Neutrophil (primary cell): ENCODE data around the gene TMEFF2.

Experiments
- H3K27ac ChIP-seq: fragments of 200-600 bp; sonication (generic); 2 replicates; pipeline ENCODE4 v1.5.1; 2016; ENCODE audit warnings: mild to moderate bottlenecking, moderate library complexity
- H3K27me3 ChIP-seq: fragments of 200-600 bp; sonication (generic); 2 replicates; pipeline ENCODE4 v1.6.0; 2016; ENCODE audit warnings: mild to moderate bottlenecking
- H3K36me3 ChIP-seq: fragments of 200-600 bp; sonication (generic); 2 replicates; pipeline ENCODE4 v1.5.1; 2017
- H3K4me1 ChIP-seq, 2 experiments: fragments of 200-600 bp in 1 of 2; sonication (generic) in 1 of 2; 1 replicate in 1 of 2; 2 replicates in 1 of 2; pipeline versions ENCODE4 v1.5.1 to v1.6.1; 2013 to 2016; ENCODE audit warnings: low read depth in 1 of 2, low read length in 1 of 2, mild to moderate bottlenecking in 1 of 2, moderate library complexity in 1 of 2; ENCODE audit not compliant: control insufficient read depth in 1 of 2, insufficient read depth in 1 of 2
- H3K4me3 ChIP-seq, 2 experiments: fragments of 200-600 bp in 1 of 2; sonication (generic) in 1 of 2; 1 replicate in 1 of 2; 2 replicates in 1 of 2; pipeline ENCODE4 v1.5.1; 2013 to 2016; ENCODE audit warnings: low read depth in 1 of 2, low read length in 1 of 2, mild to moderate bottlenecking in 1 of 2, moderate library complexity in 1 of 2
- H3K9me3 ChIP-seq: fragments of 200-600 bp; sonication (generic); 2 replicates; pipeline ENCODE4 v1.5.1; 2016
- TF ChIP-seq, protein P1 (sequence below): fragments of 200-600 bp; sonication (generic); IDR thresholded peaks from 2 replicates; pipeline ENCODE4 v1.5.1; 2016; ENCODE audit warnings: antibody characterized with exemption

The TMEFF2 gene

DNA sequence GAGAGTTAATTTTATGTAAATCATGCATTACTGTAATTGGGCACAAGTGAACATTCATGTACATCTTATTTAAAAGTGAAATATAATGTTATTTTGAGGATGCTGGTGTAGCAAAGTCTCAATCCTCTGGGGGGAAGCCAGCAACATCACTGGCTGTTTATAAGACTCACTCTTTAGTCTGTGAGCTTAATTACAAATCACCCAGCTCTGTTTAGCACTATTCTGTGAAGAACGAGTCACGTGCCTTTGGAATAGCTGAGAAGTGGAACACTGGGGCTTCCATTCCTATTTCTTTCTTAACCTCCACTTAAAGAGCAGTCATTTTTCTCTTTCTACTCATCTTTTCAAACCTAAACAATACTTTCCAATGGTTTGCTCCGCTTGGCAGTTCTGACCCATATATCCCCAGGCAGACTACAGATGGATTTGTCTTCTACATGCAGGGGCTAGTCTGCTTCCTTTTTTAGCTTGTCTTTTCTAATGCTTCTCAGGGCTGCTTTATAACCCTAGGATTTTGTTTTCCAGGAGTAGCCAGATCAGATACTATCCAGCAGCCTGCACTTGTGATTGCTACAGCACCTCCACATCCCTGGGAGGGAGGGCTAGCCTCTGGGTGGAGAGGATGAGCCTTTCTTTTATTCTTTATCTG is 252.5 kb downstream of the TMEFF2 start:
- no peaks in the 10 kb centered on the region for H3K9me3 ChIP-seq
- peaks cover 0 to 6% of the 10 kb centered on the region in 2 experiments for H3K4me1 ChIP-seq
- H3K4me3 ChIP-seq, result no peak overlapping the region
- no peaks in the 10 kb centered on the region for H3K36me3 ChIP-seq
- TF ChIP-seq, protein P1, sequence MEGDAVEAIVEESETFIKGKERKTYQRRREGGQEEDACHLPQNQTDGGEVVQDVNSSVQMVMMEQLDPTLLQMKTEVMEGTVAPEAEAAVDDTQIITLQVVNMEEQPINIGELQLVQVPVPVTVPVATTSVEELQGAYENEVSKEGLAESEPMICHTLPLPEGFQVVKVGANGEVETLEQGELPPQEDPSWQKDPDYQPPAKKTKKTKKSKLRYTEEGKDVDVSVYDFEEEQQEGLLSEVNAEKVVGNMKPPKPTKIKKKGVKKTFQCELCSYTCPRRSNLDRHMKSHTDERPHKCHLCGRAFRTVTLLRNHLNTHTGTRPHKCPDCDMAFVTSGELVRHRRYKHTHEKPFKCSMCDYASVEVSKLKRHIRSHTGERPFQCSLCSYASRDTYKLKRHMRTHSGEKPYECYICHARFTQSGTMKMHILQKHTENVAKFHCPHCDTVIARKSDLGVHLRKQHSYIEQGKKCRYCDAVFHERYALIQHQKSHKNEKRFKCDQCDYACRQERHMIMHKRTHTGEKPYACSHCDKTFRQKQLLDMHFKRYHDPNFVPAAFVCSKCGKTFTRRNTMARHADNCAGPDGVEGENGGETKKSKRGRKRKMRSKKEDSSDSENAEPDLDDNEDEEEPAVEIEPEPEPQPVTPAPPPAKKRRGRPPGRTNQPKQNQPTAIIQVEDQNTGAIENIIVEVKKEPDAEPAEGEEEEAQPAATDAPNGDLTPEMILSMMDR, result no peak
- H3K27me3 ChIP-seq, result no peaks in the 10 kb centered on the region
- H3K27ac ChIP-seq, result no peak overlapping the region

DNA sequence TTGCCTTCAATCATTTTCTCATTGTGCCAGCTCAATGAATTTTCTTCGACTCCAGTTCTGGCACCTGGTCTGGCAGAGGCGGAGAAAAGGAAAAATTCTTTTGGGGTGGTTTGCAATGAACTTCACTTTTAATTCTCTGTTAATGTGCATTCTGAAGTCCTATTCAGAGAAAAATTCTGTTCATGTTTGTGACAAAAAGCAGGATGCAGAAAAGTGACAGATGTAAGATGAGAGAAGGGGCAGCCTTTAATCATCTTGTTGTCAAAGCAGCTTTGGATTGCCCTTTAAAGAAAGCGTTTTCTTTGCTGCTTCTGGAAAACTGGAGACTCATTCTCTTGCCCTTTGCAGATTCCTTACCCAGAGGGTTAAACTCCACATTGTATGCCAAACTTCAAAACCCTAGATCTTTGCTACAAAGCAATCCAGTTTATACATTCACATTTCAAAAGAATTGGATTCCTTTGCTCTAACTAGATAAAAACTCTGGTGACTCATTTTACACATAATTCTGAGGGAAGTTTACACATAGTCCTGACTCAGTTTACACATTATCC is 253.3 kb downstream of the TMEFF2 start:
- Histone ChIP-seq H3K27me3 (no peaks in the 10 kb centered on the region), H3K4me3 (no peak overlapping the region), H3K4me1 (peaks cover 0 to under 1% of the 10 kb centered on the region in 2 experiments), H3K27ac (no peak overlapping the region), H3K9me3 (no peaks in the 10 kb centered on the region), H3K36me3 (no peaks in the 10 kb centered on the region)
- TF ChIP-seq, protein P1, result no peak

DNA sequence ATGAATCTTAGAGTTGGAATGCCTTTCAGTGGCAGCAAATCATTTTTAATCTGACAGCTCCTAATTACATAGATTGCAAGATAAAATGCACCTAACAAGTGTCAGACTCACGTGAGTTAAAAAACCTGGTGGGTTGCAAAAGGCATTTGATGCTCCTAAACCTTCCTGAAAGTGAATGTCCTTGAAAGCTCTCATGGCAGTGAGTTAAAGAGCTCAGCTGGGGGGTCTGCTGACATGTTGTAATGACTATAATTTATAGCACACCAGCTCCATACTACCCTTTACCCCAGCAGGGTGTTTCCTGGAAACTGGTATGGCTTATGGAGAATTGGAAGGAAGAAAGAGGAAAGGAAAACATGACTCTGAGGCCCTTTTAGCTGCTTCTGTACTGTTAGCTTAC is 256.0 kb downstream of the TMEFF2 start:
- TF ChIP-seq, protein P1, result no peak
- Histone ChIP-seq H3K27me3 (no peaks in the 10 kb centered on the region), H3K4me3 (no peak overlapping the region), H3K27ac (no peak overlapping the region), H3K9me3 (no peaks in the 10 kb centered on the region), H3K36me3 (no peaks in the 10 kb centered on the region), H3K4me1 (no peaks in the 10 kb centered on the region)

DNA sequence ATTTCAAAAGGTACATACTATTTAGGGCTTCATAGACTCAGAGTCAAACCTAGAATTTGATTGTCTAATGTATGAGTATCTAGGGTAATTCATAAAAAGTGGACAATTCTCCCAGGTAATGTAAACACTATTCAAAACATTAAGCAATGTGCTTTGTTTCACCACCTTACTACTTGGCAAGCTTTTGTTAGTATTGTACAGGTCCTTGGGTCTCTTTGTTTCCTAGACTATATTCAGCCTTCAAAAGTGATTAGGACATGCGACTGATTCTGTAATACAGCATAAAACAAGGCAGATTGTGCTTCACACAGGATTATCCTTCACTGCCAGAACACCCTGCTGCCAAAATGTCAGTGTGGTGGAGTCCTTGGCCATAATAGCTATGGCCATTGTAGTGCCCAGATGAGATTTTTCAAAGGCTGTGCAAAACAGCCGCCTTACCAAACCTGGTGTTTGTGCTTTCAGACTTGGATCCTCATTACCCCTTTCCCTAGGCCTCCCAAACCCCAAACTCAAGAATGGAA is 257.8 kb downstream of the TMEFF2 start:
- no peak overlapping the region for H3K4me3 ChIP-seq
- H3K4me1 ChIP-seq, result no peaks in the 10 kb centered on the region
- no peaks in the 10 kb centered on the region for H3K27me3 ChIP-seq
- TF ChIP-seq, protein P1, result no peak
- H3K27ac ChIP-seq, result no peak overlapping the region
- no peaks in the 10 kb centered on the region for H3K36me3 ChIP-seq
- H3K9me3 ChIP-seq, result no peaks in the 10 kb centered on the region

DNA sequence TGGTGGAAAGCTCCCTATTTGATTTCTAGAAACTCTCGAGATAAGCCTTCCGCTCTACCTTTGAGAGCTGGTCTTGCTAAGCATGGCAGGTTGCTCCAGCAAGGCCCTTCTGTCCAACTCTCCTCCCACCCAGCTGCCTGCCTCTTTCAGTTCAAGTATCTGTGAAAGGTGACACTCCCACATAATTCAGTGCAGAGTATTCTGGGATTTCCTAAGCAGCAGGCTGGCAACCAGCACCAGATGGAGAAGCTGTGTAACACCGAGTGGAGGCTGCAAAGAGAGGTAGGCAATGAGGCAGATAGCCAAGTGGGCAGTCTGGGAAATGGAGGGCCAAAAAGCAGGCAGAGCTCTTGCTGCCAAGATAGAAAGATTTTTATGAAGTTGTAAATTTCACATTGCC is 259.5 kb downstream of the TMEFF2 start:
- Histone ChIP-seq H3K4me3 (no peak overlapping the region), H3K36me3 (no peaks in the 10 kb centered on the region), H3K4me1 (no peaks in the 10 kb centered on the region), H3K27me3 (no peaks in the 10 kb centered on the region), H3K27ac (no peak overlapping the region), H3K9me3 (no peaks in the 10 kb centered on the region)
- TF ChIP-seq, protein P1, result no peak
